Measurements from ENCODE around the gene BRCA1. TPM values are rescaled to one million over a fixed set of nuclear protein-coding genes. Genes with fewer than 3 reads are reported as not detected.

Gene BRCA1
- total RNA-seq, 1 experiment from 2014 or later, result 44.1 TPM

GRCh38 chr17:43042025-43042628, 83.0 kb downstream of the BRCA1 start:
- BruUV-seq (replicated peaks), result no TSS peak
- ATAC-seq (no peak), DNase-seq (ENCODE audit: low read depth, low spot score) (no peak)
- Histone ChIP-seq H3K4me2 (ENCODE audit: low read length) (no peak overlapping the region), H3K27ac (ENCODE audit: low read depth, low read length) (no peak overlapping the region), H3K36me3 (ENCODE audit: control insufficient read depth in 1 of 2, insufficient read depth in 2 of 2, low read length in 2 of 2) (peaks cover 2 to 5% of the 10 kb centered on the region in 2 experiments; a peak in 3 of 4 replicates), H3K4me1 (ENCODE audit: control insufficient read depth in 1 of 2, insufficient read depth in 2 of 2, low read length in 2 of 2) (no peaks in the 10 kb centered on the region), H3K27me3 (ENCODE audit: insufficient read depth, low read length) (no peaks in the 10 kb centered on the region), H3K9me2 (ENCODE audit: insufficient read depth) (no peaks in the 10 kb centered on the region), H4K20me1 (ENCODE audit: insufficient read depth) (no peaks in the 10 kb centered on the region), H2AFZ (ENCODE audit: low read depth, low read length, poor library complexity, severe bottlenecking) (no peak overlapping the region), H3K9ac (ENCODE audit: low read length) (no peak overlapping the region), H3K79me2 (ENCODE audit: insufficient read depth, low read length) (no peaks in the 10 kb centered on the region), H3K4me3 (replicated peaks in 1 of 2; ENCODE audit: low read depth in 1 of 2, low read length in 2 of 2) (no peak overlapping the region), H3K9me3 (ENCODE audit: control insufficient read depth in 1 of 2, insufficient read depth in 1 of 2, low read depth in 1 of 2, low read length in 2 of 2) (no peaks in the 10 kb centered on the region)
- ChIA-PET CTCF (no interaction called here), RAD21 (ENCODE audit: low non-redundant PET in 1 of 2, low total read pairs in 2 of 2, uncharacterized antibody in 2 of 2, unreplicated experiment in 2 of 2) (no interaction called here), POLR2A (no interaction called here)
- no peak for TF ChIP-seq YY1 (IDR thresholded peaks at IDR 0.05; ENCODE audit: extremely low read depth, insufficient replicate concordance, low read depth, low read length)
- no peak for TF ChIP-seq CTCF (IDR thresholded peaks at IDR 0.05 in 2 of 3, conservative IDR thresholded peaks at IDR 0.05 in 1 of 3; ENCODE audit: borderline replicate concordance in 1 of 3, insufficient read depth in 1 of 3, low read depth in 2 of 3, low read length in 2 of 3)
- no peak for TF ChIP-seq ZBTB33 (IDR thresholded peaks at IDR 0.05; ENCODE audit: extremely low read depth, insufficient replicate concordance, low read length)
- no peak for TF ChIP-seq CBX3 (IDR thresholded peaks at IDR 0.05; ENCODE audit: low read depth)
- no peak for TF ChIP-seq EZH2 (IDR thresholded peaks at IDR 0.05)
- no peak for TF ChIP-seq CEBPB (IDR thresholded peaks at IDR 0.05; ENCODE audit: low read depth)
- no peak for TF ChIP-seq EGR1 (IDR thresholded peaks at IDR 0.05; ENCODE audit: low read depth)
- TF ChIP-seq SIN3A (IDR thresholded peaks at IDR 0.05; ENCODE audit: low read depth), result no peak
- no peak for TF ChIP-seq MAX (IDR thresholded peaks at IDR 0.05)
- TF ChIP-seq JUND (IDR thresholded peaks at IDR 0.05), result no peak
- intact Hi-C loops (cut with micrococcal nuclease), result no loop called here
